ENCODE measurements around the gene RBM42. TPM values are rescaled to one million over a fixed set of nuclear protein-coding genes. Genes with fewer than 3 reads are reported as not detected.

The RBM42 gene
- total RNA-seq, 1 donor from 2014 or later, result 91.3 TPM

DNA sequence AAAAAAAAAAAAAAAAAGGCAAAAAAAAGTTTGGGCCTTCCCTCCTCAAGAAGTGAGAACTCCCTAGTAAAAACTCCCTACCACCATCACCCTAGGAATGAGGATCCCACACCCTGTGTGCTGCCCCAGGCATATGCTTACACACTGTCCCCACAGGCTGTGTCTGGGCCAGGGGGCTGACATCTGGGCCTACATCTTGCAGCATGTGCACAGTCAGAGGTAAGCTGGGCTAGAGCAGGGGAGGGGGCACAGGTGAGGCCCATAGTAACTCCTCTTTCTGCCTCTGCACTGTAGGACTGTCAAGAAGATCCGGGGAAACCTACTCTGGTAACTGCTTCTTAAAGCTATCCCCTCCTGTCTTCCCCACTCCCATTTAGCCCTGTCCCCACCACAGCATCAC is 15.3 kb upstream of the RBM42 start:
- H3K4me1 Mint-ChIP-seq (ENCODE audit: low read depth), result peaks cover 8% of the 10 kb centered on the region
- peaks cover 2% of the 10 kb centered on the region for H3K9me3 Mint-ChIP-seq (ENCODE audit: low read depth)
- peaks cover 3% of the 10 kb centered on the region for H3K36me3 Mint-ChIP-seq (ENCODE audit: low read depth)
- no peak for DNase-seq (ENCODE audit: low spot score)
- H3K4me3 Mint-ChIP-seq (ENCODE audit: unreplicated experiment), result peak overlapping the region; percentile 74
- peak overlapping the region; percentile 45 for H3K27ac Mint-ChIP-seq (ENCODE audit: unreplicated experiment)
- peaks cover 2% of the 10 kb centered on the region for H3K27me3 Mint-ChIP-seq (ENCODE audit: low read depth)
- no peak for TF ChIP-seq CTCF (IDR thresholded peaks at IDR 0.05)

- Mint-ChIP-seq H3K27ac (ENCODE audit: unreplicated experiment) (no peak overlapping the region), H3K4me3 (ENCODE audit: unreplicated experiment) (no peak overlapping the region), H3K27me3 (ENCODE audit: low read depth) (no peaks in the 10 kb centered on the region), H3K4me1 (ENCODE audit: low read depth) (peaks cover 8% of the 10 kb centered on the region), H3K36me3 (ENCODE audit: low read depth) (peaks cover 3% of the 10 kb centered on the region), H3K9me3 (ENCODE audit: low read depth) (no peaks in the 10 kb centered on the region)
- TF ChIP-seq CTCF (IDR thresholded peaks at IDR 0.05), result no peak
- DNase-seq (ENCODE audit: low spot score), result no peak
Measured at GRCh38 chr19:35615036-35615435, 13.8 kb upstream of the RBM42 start.

GRCh38 chr19:35618857-35619256 is 10.0 kb upstream of the RBM42 start:
- no peak overlapping the region for H3K4me3 Mint-ChIP-seq (ENCODE audit: unreplicated experiment)
- peak; percentile 9 for TF ChIP-seq CTCF (IDR thresholded peaks at IDR 0.05)
- no peaks in the 10 kb centered on the region for H3K27me3 Mint-ChIP-seq (ENCODE audit: low read depth)
- no peak for DNase-seq (ENCODE audit: low spot score)
- peaks cover 3% of the 10 kb centered on the region for H3K36me3 Mint-ChIP-seq (ENCODE audit: low read depth)
- no peak overlapping the region for H3K27ac Mint-ChIP-seq (ENCODE audit: unreplicated experiment)
- no peaks in the 10 kb centered on the region for H3K9me3 Mint-ChIP-seq (ENCODE audit: low read depth)
- no peaks in the 10 kb centered on the region for H3K4me1 Mint-ChIP-seq (ENCODE audit: low read depth)

DNA sequence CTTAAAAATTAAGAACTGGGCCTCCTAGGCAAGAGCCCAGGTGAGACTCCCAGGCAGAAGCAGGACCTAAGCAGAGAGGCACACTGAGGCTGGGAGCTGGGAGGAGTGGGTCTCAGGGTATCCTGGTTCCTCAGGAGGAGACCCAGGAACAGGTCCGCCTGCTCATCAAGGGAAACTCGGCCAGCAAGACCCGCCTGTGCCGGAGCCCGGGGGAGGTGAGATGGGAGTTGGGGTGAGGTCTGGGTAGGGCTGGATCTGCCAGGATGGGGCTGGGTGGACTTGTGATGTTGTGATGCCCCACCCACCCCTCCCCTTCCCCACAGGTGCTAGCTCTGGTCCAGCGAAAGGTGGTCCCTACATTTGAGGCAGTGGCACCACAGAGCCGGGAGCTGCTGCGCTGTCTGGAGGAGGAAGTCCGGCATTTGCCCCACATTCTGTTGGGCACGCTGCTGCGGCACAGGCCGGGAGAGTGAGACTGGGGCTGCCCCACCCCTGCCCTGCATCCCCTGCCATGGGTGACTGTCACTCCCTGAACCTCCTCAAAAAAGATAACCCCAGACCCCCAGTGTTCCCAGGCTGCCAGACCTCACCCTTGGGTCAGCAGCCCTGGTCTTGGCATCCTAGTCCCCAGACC is 9.4 kb upstream of the RBM42 start:
- no peak for TF ChIP-seq CTCF (IDR thresholded peaks at IDR 0.05)
- no peak for DNase-seq (ENCODE audit: low spot score)
- no peak overlapping the region for H3K27ac Mint-ChIP-seq (ENCODE audit: unreplicated experiment)
- H3K9me3 Mint-ChIP-seq (ENCODE audit: low read depth), result no peaks in the 10 kb centered on the region
- H3K4me3 Mint-ChIP-seq (ENCODE audit: unreplicated experiment), result no peak overlapping the region
- peaks cover 3% of the 10 kb centered on the region for H3K36me3 Mint-ChIP-seq (ENCODE audit: low read depth)
- H3K27me3 Mint-ChIP-seq (ENCODE audit: low read depth), result no peaks in the 10 kb centered on the region
- H3K4me1 Mint-ChIP-seq (ENCODE audit: low read depth), result no peaks in the 10 kb centered on the region

DNA sequence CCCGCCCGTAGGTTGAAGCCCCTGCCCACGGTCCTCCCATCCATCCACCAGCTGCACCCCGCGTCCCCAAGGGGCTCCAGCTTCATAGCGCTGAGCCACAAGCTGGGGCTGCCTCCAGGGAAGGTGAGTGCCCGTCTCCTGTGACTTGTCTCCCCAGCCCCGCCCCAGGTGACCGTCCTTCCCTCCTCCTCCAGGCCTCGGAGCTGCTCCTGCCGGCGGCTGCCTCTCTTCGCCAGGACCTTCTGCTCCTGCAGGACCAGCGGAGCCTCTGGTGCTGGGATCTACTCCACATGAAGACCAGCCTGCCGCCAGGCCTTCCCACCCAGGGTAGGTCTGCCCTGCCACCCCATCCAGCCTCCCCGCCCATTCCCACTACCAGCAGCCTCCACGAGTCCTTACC is 8.8 kb upstream of the RBM42 start:
- no peaks in the 10 kb centered on the region for H3K4me1 Mint-ChIP-seq (ENCODE audit: low read depth)
- no peak overlapping the region for H3K27ac Mint-ChIP-seq (ENCODE audit: unreplicated experiment)
- peaks cover 3% of the 10 kb centered on the region for H3K36me3 Mint-ChIP-seq (ENCODE audit: low read depth)
- no peak for TF ChIP-seq CTCF (IDR thresholded peaks at IDR 0.05)
- no peak for DNase-seq (ENCODE audit: low spot score)
- H3K9me3 Mint-ChIP-seq (ENCODE audit: low read depth), result no peaks in the 10 kb centered on the region
- no peak overlapping the region for H3K4me3 Mint-ChIP-seq (ENCODE audit: unreplicated experiment)
- H3K27me3 Mint-ChIP-seq (ENCODE audit: low read depth), result no peaks in the 10 kb centered on the region
